WTC11 (cell line): Measurements from ENCODE around the gene TSG101. TPM values are rescaled to one million over a fixed set of nuclear protein-coding genes. Genes with fewer than 3 reads are reported as not detected.

Experiments
- CREB1 ChIP-seq: sonication (generic); formaldehyde crosslinking; IDR thresholded peaks from 2 replicates; pipeline ENCODE4 v1.8.0; 2023; ENCODE audit warnings: mild to moderate bottlenecking, missing genetic modification reagents
- ELF4 ChIP-seq: sonication (generic); formaldehyde crosslinking; IDR thresholded peaks from 2 replicates; pipeline ENCODE4 v1.8.1; 2022; ENCODE audit warnings: low read depth, mild to moderate bottlenecking, moderate library complexity, missing genetic modification reagents
- HMGA2 ChIP-seq: fragments of 250-450 bp; sonication (Bioruptor Pico); IDR thresholded peaks from 2 replicates; pipeline ENCODE4 v1.4.0; 2021; ENCODE audit warnings: mild to moderate bottlenecking, moderate library complexity
- JUN ChIP-seq: sonication (generic); formaldehyde crosslinking; IDR thresholded peaks from 2 replicates; pipeline ENCODE4 v1.8.0; 2023; ENCODE audit warnings: mild to moderate bottlenecking, missing genetic modification reagents
- SMAD3 ChIP-seq: sonication (generic); formaldehyde crosslinking; IDR thresholded peaks from 2 replicates; pipeline ENCODE4 v1.8.0; 2022; ENCODE audit warnings: missing genetic modification reagents, mild to moderate bottlenecking, borderline replicate concordance
- SMAD4 ChIP-seq: sonication (generic); formaldehyde crosslinking; IDR thresholded peaks from 2 replicates; pipeline ENCODE4 v1.8.0; 2022; ENCODE audit warnings: mild to moderate bottlenecking, missing genetic modification reagents
- TEAD4 ChIP-seq: sonication (generic); formaldehyde crosslinking; IDR thresholded peaks from 2 replicates; pipeline ENCODE4 v1.8.0; 2022; ENCODE audit warnings: mild to moderate bottlenecking, missing genetic modification reagents
- ZNF121 ChIP-seq: sonication (generic); formaldehyde crosslinking; IDR thresholded peaks from 2 replicates; pipeline ENCODE4 v1.8.0; 2023; ENCODE audit warnings: missing genetic modification reagents
- ZNF232 ChIP-seq: sonication (generic); formaldehyde crosslinking; IDR thresholded peaks from 2 replicates; pipeline ENCODE4 v1.8.0; 2022; ENCODE audit warnings: mild to moderate bottlenecking, missing genetic modification reagents
- ZNF317 ChIP-seq: sonication (generic); formaldehyde crosslinking; IDR thresholded peaks from 2 replicates; pipeline ENCODE4 v1.8.1; 2023; ENCODE audit warnings: low read depth, mild to moderate bottlenecking, moderate library complexity, missing genetic modification reagents, borderline replicate concordance
- ZNF671 ChIP-seq: fragments of 250-450 bp; sonication (Bioruptor Pico); IDR thresholded peaks from 2 replicates; pipeline ENCODE4 v1.8.0; 2021; ENCODE audit warnings: mild to moderate bottlenecking
- total RNA-seq: library from RNA; stranded (reverse); gene quantifications from 3 replicates; pipeline ENCODE4 v1.2.3, GENCODE V29; 2021
- TF ChIP-seq, protein P1 (sequence below): sonication (generic); formaldehyde crosslinking; IDR thresholded peaks from 2 replicates; pipeline ENCODE4 v1.8.0; 2022; ENCODE audit warnings: missing genetic modification reagents
- TF ChIP-seq, protein P2 (sequence below): sonication (generic); formaldehyde crosslinking; IDR thresholded peaks from 2 replicates; pipeline ENCODE4 v1.8.1; 2022; ENCODE audit warnings: low read depth, missing genetic modification reagents, borderline replicate concordance
- TF ChIP-seq, protein P3 (sequence below): sonication (generic); formaldehyde crosslinking; IDR thresholded peaks from 2 replicates; pipeline ENCODE4 v1.8.1; 2022; ENCODE audit warnings: mild to moderate bottlenecking, missing genetic modification reagents, moderate library complexity, borderline replicate concordance
- TF ChIP-seq, protein P4 (sequence below): sonication (generic); formaldehyde crosslinking; IDR thresholded peaks from 2 replicates; pipeline ENCODE4 v1.8.0; 2023; ENCODE audit warnings: missing genetic modification reagents, mild to moderate bottlenecking, borderline replicate concordance
- TF ChIP-seq, protein P5 (sequence below): fragments of 250-450 bp; sonication (Bioruptor Pico); IDR thresholded peaks from 2 replicates; pipeline ENCODE4 v1.8.0; 2021; ENCODE audit warnings: mild to moderate bottlenecking
- TF ChIP-seq, protein P6 (sequence below): fragments of 200-600 bp; IDR thresholded peaks from 2 replicates; pipeline ENCODE4 v1.8.0; 2022; ENCODE audit warnings: antibody characterized with exemption
- TF ChIP-seq, protein P7 (sequence below): sonication (generic); formaldehyde crosslinking; IDR thresholded peaks from 2 replicates; pipeline ENCODE4 v1.8.0; 2022; ENCODE audit warnings: mild to moderate bottlenecking, missing genetic modification reagents
- TF ChIP-seq, protein P8 (sequence below): sonication (generic); formaldehyde crosslinking; IDR thresholded peaks from 2 replicates; pipeline ENCODE4 v1.8.1; 2022; ENCODE audit warnings: missing genetic modification reagents, borderline replicate concordance
- TF ChIP-seq, protein P9 (sequence below): sonication (generic); formaldehyde crosslinking; conservative IDR thresholded peaks from 2 replicates; pipeline ENCODE4 v1.8.1; 2022; ENCODE audit warnings: mild to moderate bottlenecking, missing genetic modification reagents

TSG101 gene
- total RNA-seq, 1 experiment from 2014 or later = 41.7 TPM

DNA sequence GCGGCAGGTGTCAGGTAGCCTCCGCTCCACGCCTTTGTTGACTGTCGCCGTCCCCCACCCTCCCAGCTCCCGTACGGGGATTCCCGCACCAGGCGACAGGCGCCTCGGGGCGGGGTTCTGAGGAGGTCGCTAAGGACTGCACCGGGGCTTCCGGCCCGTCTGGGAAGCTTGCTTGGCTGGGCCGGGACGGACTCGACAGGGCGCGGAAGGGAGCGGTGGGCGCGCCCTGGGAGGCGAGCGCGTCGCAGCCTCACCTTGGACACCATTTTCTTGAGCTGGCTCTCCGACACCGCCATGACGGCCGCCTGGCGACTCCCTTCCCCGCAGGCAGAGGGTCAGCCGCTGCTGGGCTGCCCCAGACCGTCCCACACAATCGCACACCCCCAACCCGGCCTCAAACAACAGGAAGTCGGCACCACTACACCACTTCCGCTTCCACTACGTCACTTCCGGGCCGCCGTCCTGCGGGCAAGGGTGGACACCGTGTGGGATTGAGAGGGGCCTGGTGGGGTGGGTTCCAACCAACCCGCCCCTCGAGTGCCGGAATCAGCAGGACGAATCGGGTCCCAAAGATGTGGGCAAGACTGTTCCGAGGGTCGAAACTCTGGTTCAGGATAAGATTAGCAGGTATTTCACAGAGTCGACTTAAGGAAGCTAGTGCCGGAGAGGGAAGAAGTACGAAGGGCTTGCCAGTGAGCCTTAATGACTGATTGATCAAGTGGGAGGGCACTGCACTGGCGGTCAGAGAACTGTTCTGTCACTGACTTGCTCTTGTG is at the start of gene TSG101 (continued):
- TF ChIP-seq, protein P1, sequence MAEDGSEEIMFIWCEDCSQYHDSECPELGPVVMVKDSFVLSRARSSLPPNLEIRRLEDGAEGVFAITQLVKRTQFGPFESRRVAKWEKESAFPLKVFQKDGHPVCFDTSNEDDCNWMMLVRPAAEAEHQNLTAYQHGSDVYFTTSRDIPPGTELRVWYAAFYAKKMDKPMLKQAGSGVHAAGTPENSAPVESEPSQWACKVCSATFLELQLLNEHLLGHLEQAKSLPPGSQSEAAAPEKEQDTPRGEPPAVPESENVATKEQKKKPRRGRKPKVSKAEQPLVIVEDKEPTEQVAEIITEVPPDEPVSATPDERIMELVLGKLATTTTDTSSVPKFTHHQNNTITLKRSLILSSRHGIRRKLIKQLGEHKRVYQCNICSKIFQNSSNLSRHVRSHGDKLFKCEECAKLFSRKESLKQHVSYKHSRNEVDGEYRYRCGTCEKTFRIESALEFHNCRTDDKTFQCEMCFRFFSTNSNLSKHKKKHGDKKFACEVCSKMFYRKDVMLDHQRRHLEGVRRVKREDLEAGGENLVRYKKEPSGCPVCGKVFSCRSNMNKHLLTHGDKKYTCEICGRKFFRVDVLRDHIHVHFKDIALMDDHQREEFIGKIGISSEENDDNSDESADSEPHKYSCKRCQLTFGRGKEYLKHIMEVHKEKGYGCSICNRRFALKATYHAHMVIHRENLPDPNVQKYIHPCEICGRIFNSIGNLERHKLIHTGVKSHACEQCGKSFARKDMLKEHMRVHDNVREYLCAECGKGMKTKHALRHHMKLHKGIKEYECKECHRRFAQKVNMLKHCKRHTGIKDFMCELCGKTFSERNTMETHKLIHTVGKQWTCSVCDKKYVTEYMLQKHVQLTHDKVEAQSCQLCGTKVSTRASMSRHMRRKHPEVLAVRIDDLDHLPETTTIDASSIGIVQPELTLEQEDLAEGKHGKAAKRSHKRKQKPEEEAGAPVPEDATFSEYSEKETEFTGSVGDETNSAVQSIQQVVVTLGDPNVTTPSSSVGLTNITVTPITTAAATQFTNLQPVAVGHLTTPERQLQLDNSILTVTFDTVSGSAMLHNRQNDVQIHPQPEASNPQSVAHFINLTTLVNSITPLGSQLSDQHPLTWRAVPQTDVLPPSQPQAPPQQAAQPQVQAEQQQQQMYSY = 0 out of 2 replicates have a peak, but pooled peaks have one; percentile 24
- no peak for TF ChIP-seq CREB1 (CRISPR knock-in tag)
- TF ChIP-seq, protein P2, sequence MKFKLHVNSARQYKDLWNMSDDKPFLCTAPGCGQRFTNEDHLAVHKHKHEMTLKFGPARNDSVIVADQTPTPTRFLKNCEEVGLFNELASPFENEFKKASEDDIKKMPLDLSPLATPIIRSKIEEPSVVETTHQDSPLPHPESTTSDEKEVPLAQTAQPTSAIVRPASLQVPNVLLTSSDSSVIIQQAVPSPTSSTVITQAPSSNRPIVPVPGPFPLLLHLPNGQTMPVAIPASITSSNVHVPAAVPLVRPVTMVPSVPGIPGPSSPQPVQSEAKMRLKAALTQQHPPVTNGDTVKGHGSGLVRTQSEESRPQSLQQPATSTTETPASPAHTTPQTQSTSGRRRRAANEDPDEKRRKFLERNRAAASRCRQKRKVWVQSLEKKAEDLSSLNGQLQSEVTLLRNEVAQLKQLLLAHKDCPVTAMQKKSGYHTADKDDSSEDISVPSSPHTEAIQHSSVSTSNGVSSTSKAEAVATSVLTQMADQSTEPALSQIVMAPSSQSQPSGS (CRISPR knock-in tag) = no peak
- TF ChIP-seq, protein P3, sequence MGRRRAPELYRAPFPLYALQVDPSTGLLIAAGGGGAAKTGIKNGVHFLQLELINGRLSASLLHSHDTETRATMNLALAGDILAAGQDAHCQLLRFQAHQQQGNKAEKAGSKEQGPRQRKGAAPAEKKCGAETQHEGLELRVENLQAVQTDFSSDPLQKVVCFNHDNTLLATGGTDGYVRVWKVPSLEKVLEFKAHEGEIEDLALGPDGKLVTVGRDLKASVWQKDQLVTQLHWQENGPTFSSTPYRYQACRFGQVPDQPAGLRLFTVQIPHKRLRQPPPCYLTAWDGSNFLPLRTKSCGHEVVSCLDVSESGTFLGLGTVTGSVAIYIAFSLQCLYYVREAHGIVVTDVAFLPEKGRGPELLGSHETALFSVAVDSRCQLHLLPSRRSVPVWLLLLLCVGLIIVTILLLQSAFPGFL = no peak
- 0 out of 2 replicates have a peak, but pooled peaks have one; percentile 30 for TF ChIP-seq TEAD4 (CRISPR knock-in tag)
- TF ChIP-seq, protein P4, sequence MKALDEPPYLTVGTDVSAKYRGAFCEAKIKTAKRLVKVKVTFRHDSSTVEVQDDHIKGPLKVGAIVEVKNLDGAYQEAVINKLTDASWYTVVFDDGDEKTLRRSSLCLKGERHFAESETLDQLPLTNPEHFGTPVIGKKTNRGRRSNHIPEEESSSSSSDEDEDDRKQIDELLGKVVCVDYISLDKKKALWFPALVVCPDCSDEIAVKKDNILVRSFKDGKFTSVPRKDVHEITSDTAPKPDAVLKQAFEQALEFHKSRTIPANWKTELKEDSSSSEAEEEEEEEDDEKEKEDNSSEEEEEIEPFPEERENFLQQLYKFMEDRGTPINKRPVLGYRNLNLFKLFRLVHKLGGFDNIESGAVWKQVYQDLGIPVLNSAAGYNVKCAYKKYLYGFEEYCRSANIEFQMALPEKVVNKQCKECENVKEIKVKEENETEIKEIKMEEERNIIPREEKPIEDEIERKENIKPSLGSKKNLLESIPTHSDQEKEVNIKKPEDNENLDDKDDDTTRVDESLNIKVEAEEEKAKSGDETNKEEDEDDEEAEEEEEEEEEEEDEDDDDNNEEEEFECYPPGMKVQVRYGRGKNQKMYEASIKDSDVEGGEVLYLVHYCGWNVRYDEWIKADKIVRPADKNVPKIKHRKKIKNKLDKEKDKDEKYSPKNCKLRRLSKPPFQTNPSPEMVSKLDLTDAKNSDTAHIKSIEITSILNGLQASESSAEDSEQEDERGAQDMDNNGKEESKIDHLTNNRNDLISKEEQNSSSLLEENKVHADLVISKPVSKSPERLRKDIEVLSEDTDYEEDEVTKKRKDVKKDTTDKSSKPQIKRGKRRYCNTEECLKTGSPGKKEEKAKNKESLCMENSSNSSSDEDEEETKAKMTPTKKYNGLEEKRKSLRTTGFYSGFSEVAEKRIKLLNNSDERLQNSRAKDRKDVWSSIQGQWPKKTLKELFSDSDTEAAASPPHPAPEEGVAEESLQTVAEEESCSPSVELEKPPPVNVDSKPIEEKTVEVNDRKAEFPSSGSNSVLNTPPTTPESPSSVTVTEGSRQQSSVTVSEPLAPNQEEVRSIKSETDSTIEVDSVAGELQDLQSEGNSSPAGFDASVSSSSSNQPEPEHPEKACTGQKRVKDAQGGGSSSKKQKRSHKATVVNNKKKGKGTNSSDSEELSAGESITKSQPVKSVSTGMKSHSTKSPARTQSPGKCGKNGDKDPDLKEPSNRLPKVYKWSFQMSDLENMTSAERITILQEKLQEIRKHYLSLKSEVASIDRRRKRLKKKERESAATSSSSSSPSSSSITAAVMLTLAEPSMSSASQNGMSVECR (CRISPR knock-in tag) = peak; percentile 73; the same call in 1 of the 2 replicates
- TF ChIP-seq, protein P5, sequence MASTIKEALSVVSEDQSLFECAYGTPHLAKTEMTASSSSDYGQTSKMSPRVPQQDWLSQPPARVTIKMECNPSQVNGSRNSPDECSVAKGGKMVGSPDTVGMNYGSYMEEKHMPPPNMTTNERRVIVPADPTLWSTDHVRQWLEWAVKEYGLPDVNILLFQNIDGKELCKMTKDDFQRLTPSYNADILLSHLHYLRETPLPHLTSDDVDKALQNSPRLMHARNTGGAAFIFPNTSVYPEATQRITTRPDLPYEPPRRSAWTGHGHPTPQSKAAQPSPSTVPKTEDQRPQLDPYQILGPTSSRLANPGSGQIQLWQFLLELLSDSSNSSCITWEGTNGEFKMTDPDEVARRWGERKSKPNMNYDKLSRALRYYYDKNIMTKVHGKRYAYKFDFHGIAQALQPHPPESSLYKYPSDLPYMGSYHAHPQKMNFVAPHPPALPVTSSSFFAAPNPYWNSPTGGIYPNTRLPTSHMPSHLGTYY (CRISPR knock-in tag) = no peak
- TF ChIP-seq SMAD4 (CRISPR knock-in tag) = no peak
- TF ChIP-seq ZNF232 (CRISPR knock-in tag) = 0 out of 2 replicates have a peak, but pooled peaks have one; percentile 60
- TF ChIP-seq JUN (CRISPR knock-in tag) = peak; percentile 67; the same call in 1 of the 2 replicates
- no peak for TF ChIP-seq ZNF671 (CRISPR knock-in tag)
- TF ChIP-seq ZNF121 = no peak
- no peak for TF ChIP-seq ELF4 (CRISPR knock-in tag)
- TF ChIP-seq, protein P6, sequence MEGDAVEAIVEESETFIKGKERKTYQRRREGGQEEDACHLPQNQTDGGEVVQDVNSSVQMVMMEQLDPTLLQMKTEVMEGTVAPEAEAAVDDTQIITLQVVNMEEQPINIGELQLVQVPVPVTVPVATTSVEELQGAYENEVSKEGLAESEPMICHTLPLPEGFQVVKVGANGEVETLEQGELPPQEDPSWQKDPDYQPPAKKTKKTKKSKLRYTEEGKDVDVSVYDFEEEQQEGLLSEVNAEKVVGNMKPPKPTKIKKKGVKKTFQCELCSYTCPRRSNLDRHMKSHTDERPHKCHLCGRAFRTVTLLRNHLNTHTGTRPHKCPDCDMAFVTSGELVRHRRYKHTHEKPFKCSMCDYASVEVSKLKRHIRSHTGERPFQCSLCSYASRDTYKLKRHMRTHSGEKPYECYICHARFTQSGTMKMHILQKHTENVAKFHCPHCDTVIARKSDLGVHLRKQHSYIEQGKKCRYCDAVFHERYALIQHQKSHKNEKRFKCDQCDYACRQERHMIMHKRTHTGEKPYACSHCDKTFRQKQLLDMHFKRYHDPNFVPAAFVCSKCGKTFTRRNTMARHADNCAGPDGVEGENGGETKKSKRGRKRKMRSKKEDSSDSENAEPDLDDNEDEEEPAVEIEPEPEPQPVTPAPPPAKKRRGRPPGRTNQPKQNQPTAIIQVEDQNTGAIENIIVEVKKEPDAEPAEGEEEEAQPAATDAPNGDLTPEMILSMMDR = no peak
- TF ChIP-seq, protein P7, sequence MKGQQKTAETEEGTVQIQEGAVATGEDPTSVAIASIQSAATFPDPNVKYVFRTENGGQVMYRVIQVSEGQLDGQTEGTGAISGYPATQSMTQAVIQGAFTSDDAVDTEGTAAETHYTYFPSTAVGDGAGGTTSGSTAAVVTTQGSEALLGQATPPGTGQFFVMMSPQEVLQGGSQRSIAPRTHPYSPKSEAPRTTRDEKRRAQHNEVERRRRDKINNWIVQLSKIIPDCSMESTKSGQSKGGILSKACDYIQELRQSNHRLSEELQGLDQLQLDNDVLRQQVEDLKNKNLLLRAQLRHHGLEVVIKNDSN = no peak
- 0 out of 2 replicates have a peak, but pooled peaks have one; percentile 11 for TF ChIP-seq ZNF317 (CRISPR knock-in tag)
- TF ChIP-seq, protein P8, sequence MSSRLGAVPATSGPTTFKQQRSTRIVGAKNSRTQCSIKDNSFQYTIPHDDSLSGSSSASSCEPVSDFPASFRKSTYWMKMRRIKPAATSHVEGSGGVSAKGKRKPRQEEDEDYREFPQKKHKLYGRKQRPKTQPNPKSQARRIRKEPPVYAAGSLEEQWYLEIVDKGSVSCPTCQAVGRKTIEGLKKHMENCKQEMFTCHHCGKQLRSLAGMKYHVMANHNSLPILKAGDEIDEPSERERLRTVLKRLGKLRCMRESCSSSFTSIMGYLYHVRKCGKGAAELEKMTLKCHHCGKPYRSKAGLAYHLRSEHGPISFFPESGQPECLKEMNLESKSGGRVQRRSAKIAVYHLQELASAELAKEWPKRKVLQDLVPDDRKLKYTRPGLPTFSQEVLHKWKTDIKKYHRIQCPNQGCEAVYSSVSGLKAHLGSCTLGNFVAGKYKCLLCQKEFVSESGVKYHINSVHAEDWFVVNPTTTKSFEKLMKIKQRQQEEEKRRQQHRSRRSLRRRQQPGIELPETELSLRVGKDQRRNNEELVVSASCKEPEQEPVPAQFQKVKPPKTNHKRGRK = no peak
- no peak for TF ChIP-seq HMGA2
- no peak for TF ChIP-seq SMAD3 (CRISPR knock-in tag)
- TF ChIP-seq, protein P9, sequence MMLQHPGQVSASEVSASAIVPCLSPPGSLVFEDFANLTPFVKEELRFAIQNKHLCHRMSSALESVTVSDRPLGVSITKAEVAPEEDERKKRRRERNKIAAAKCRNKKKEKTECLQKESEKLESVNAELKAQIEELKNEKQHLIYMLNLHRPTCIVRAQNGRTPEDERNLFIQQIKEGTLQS (CRISPR knock-in tag) = no peak
